H9 (cell line): ENCODE data around the gene GRWD1. TPM values are rescaled to one million over a fixed set of nuclear protein-coding genes. Genes with fewer than 3 reads are reported as not detected.

Experiments used
- DNase-seq: peaks from one replicate; pipeline ENCODE4 v3.0.0-alpha.2; 2017
- H2AFZ ChIP-seq: one replicate; pipeline ENCODE4 v1.6.1; 2013; ENCODE audit warnings: mild to moderate bottlenecking, low read length, control low read depth, moderate library complexity
- H2AK5ac ChIP-seq: 2 replicates; pipeline ENCODE4 v1.6.1; 2013; ENCODE audit warnings: low read length, control low read depth, mixed read lengths; ENCODE audit not compliant: insufficient read length
- H2BK120ac ChIP-seq: one replicate; pipeline ENCODE4 v1.6.1; 2013; ENCODE audit warnings: low read depth, mild to moderate bottlenecking, low read length, control low read depth, inconsistent platforms; ENCODE audit not compliant: poor library complexity, severe bottlenecking
- H2BK12ac ChIP-seq: 2 replicates; pipeline ENCODE4 v1.6.1; 2013; ENCODE audit warnings: low read length, control low read depth, mixed read lengths, low read depth; ENCODE audit not compliant: insufficient read length
- H2BK15ac ChIP-seq: 2 replicates; pipeline ENCODE4 v1.6.1; 2013; ENCODE audit warnings: low read depth, low read length, control low read depth
- H2BK20ac ChIP-seq: one replicate; pipeline ENCODE4 v1.6.1; 2013; ENCODE audit warnings: low read depth, mild to moderate bottlenecking, low read length, control low read depth, inconsistent platforms; ENCODE audit not compliant: poor library complexity, severe bottlenecking
- H2BK5ac ChIP-seq: 2 replicates; pipeline ENCODE4 v1.6.1; 2013; ENCODE audit warnings: low read length, control low read depth, mixed read lengths; ENCODE audit not compliant: insufficient read length
- H3K14ac ChIP-seq: 2 replicates; pipeline ENCODE4 v1.6.1; 2013; ENCODE audit warnings: low read length, control low read depth; ENCODE audit not compliant: insufficient read depth
- H3K18ac ChIP-seq: 2 replicates; pipeline ENCODE4 v1.6.1; 2013; ENCODE audit warnings: low read depth, mild to moderate bottlenecking, mixed read lengths, low read length, control low read depth; ENCODE audit not compliant: insufficient read length
- H3K23ac ChIP-seq: 2 replicates; pipeline ENCODE4 v1.6.1; 2013; ENCODE audit warnings: low read length, control low read depth, mixed read lengths, low read depth; ENCODE audit not compliant: insufficient read length
- H3K23me2 ChIP-seq: 2 replicates; pipeline ENCODE4 v1.6.1; 2013; ENCODE audit warnings: low read depth, mild to moderate bottlenecking, mixed read lengths, low read length, control low read depth; ENCODE audit not compliant: insufficient read length, poor library complexity, severe bottlenecking
- H3K27ac ChIP-seq: 2 replicates; pipeline ENCODE4 v1.5.1; 2013; ENCODE audit warnings: low read length, control low read depth, mixed read lengths, low read depth; ENCODE audit not compliant: insufficient read length
- H3K27me3 ChIP-seq: 2 replicates; pipeline ENCODE4 v1.6.1; 2013; ENCODE audit warnings: low read length, control low read depth, inconsistent platforms; ENCODE audit not compliant: insufficient read depth
- H3K4ac ChIP-seq: 2 replicates; pipeline ENCODE4 v1.6.1; 2013; ENCODE audit warnings: low read depth, mild to moderate bottlenecking, control low read depth, inconsistent platforms, low read length, moderate library complexity
- H3K4me1 ChIP-seq: 2 replicates; pipeline ENCODE4 v1.6.1; 2013; ENCODE audit warnings: low read length, control low read depth, inconsistent platforms; ENCODE audit not compliant: insufficient read depth
- H3K4me2 ChIP-seq: 2 replicates; pipeline ENCODE4 v1.6.1; 2013; ENCODE audit warnings: low read length, control low read depth, mixed read lengths; ENCODE audit not compliant: insufficient read length, insufficient read depth
- H3K56ac ChIP-seq: 2 replicates; pipeline ENCODE4 v1.6.1; 2013; ENCODE audit warnings: low read depth, mild to moderate bottlenecking, mixed read lengths, low read length, control low read depth; ENCODE audit not compliant: insufficient read length
- H3K79me1 ChIP-seq: 2 replicates; pipeline ENCODE4 v1.6.1; 2013; ENCODE audit warnings: low read depth, mild to moderate bottlenecking, moderate library complexity, low read length, control low read depth, inconsistent platforms; ENCODE audit not compliant: insufficient read depth, poor library complexity, severe bottlenecking
- H3K79me2 ChIP-seq: 2 replicates; pipeline ENCODE4 v1.6.1; 2013; ENCODE audit warnings: low read length, control low read depth, inconsistent platforms; ENCODE audit not compliant: insufficient read depth
- H3K9ac ChIP-seq: 2 replicates; pipeline ENCODE4 v1.6.1; 2013; ENCODE audit warnings: low read length, control low read depth, mixed read lengths; ENCODE audit not compliant: insufficient read length; ENCODE audit errors: extremely low read depth
- H3K9me3 ChIP-seq: one replicate; pipeline ENCODE4 v1.6.1; 2013; ENCODE audit warnings: low read depth, low read length, inconsistent platforms; ENCODE audit not compliant: control insufficient read depth
- H3T11ph ChIP-seq: one replicate; pipeline ENCODE4 v1.6.1; 2013; ENCODE audit warnings: mild to moderate bottlenecking, low read length, control low read depth, inconsistent platforms
- H4K20me1 ChIP-seq: one replicate; pipeline ENCODE4 v1.6.1; 2013; ENCODE audit not compliant: control insufficient read depth, insufficient read length, insufficient read depth
- H4K5ac ChIP-seq: 2 replicates; pipeline ENCODE4 v1.6.1; 2013; ENCODE audit warnings: low read depth, mild to moderate bottlenecking, mixed read lengths, low read length, control low read depth; ENCODE audit not compliant: insufficient read length
- H4K8ac ChIP-seq: replicated peaks from 2 replicates; pipeline ENCODE4 v1.6.1; 2013; ENCODE audit warnings: low read length, control low read depth, mixed read lengths, low read depth; ENCODE audit not compliant: insufficient read length
- H4K91ac ChIP-seq: 2 replicates; pipeline ENCODE4 v1.6.1; 2013; ENCODE audit warnings: low read depth, mild to moderate bottlenecking, moderate library complexity, mixed read lengths, low read length, control low read depth; ENCODE audit not compliant: insufficient read length
- H3K27ac Mint-ChIP-seq, 3 experiments: 2 replicates in 2 of 3; 3 replicates in 1 of 3; pipeline ENCODE4 v1.8.0; 2020 to 2021; ENCODE audit warnings: mixed read lengths in 3 of 3, mild to moderate bottlenecking in 1 of 3, moderate library complexity in 1 of 3
- H3K27me3 Mint-ChIP-seq: 2 replicates; pipeline ENCODE4 v1.8.0; 2021; ENCODE audit warnings: low read depth, mild to moderate bottlenecking, moderate library complexity, mixed read lengths
- H3K36me3 Mint-ChIP-seq, 3 experiments: 2 replicates in 2 of 3; 3 replicates in 1 of 3; pipeline ENCODE4 v1.8.0; 2020 to 2021; ENCODE audit warnings: low read depth in 3 of 3, mixed read lengths in 3 of 3; ENCODE audit not compliant: insufficient read depth in 1 of 3
- H3K4me1 Mint-ChIP-seq, 2 experiments: 2 replicates each; pipeline ENCODE4 v1.8.0; 2020; ENCODE audit warnings: mixed read lengths in 2 of 2
- H3K4me3 Mint-ChIP-seq, 2 experiments: 2 replicates in 1 of 2; 3 replicates in 1 of 2; pipeline ENCODE4 v1.8.0; 2020 to 2021; ENCODE audit warnings: mild to moderate bottlenecking in 2 of 2, mixed read lengths in 2 of 2, moderate library complexity in 1 of 2
- H3K9me3 Mint-ChIP-seq, 2 experiments: 2 replicates in 1 of 2; 3 replicates in 1 of 2; pipeline ENCODE4 v1.8.0; 2020; ENCODE audit warnings: mild to moderate bottlenecking in 2 of 2, mixed read lengths in 2 of 2, moderate library complexity in 1 of 2
- CTCF ChIP-seq: fragments of 200-600 bp; sonication (generic); conservative IDR thresholded peaks from 3 replicates; pipeline ENCODE4 v1.8.0; 2021; ENCODE audit warnings: antibody characterized with exemption, mild to moderate bottlenecking
- WGBS: extraction: QIAGEN DNeasy Blood & Tissue Kit; methylation state at CpG from one replicate; pipeline ENCODE4 v1.1.7; 2013; ENCODE audit warnings: missing lambda C conversion rate, low lambda C conversion rate, mixed read lengths; ENCODE audit not compliant: insufficient read length; ENCODE audit errors: extremely low coverage; 5-methylcytosine and 5-hydroxymethylcytosine counted together
- total RNA-seq: library from RNA; stranded (reverse); gene quantifications from 2 replicates; pipeline ENCODE4 v1.2.1, GENCODE V29; 2021

The GRWD1 gene
- total RNA-seq, 1 experiment from 2014 or later: 92.0 TPM

GRCh38 chr19:48481846-48482639 lies 36.3 kb downstream of the GRWD1 start:
- no peak overlapping the region for H2BK15ac ChIP-seq
- H4K8ac ChIP-seq: no peak overlapping the region
- Mint-ChIP-seq H3K36me3 (peaks cover 12 to 52% (median 40%) of the 10 kb centered on the region in 3 experiments), H3K27me3 (peaks cover 8% of the 10 kb centered on the region), H3K4me3 (no peak overlapping the region), H3K27ac (peak overlapping the region in 1 of 3 experiments; percentile 64; a peak in 1 of 7 replicates), H3K4me1 (peaks cover 3 to 13% of the 10 kb centered on the region in 2 experiments; a peak in 3 of 4 replicates), H3K9me3 (no peaks in the 10 kb centered on the region)
- no peak for DNase-seq
- no peak overlapping the region for H3K14ac ChIP-seq
- no peak overlapping the region for H4K5ac ChIP-seq
- no peaks in the 10 kb centered on the region for H3K9me3 ChIP-seq
- no peak overlapping the region for H3K9ac ChIP-seq
- no peak overlapping the region for H3T11ph ChIP-seq
- H4K91ac ChIP-seq: no peak overlapping the region
- H3K18ac ChIP-seq: no peak overlapping the region
- no peak overlapping the region for H3K4ac ChIP-seq
- H3K27ac ChIP-seq: no peak overlapping the region
- no peak overlapping the region for H2BK20ac ChIP-seq
- H2AFZ ChIP-seq: no peak overlapping the region
- no peak overlapping the region for H2BK12ac ChIP-seq
- no peaks in the 10 kb centered on the region for H4K20me1 ChIP-seq
- no peaks in the 10 kb centered on the region for H3K27me3 ChIP-seq
- no CpG with 5 or more reads among the region's 7 CpGs for WGBS
- no peak overlapping the region for H2BK120ac ChIP-seq
- no peak overlapping the region for H3K4me2 ChIP-seq
- H3K23ac ChIP-seq: no peak overlapping the region
- no peak overlapping the region for H2BK5ac ChIP-seq
- H3K79me2 ChIP-seq: no peaks in the 10 kb centered on the region
- H3K56ac ChIP-seq: no peak overlapping the region
- H3K4me1 ChIP-seq: no peaks in the 10 kb centered on the region
- no peak for TF ChIP-seq CTCF
- no peaks in the 10 kb centered on the region for H3K23me2 ChIP-seq
- no peaks in the 10 kb centered on the region for H3K79me1 ChIP-seq
- H2AK5ac ChIP-seq: no peak overlapping the region
